CD4-positive, alpha-beta T cell treated with Interferon alpha-2 for 1 hour (primary cell): Measurements from ENCODE around the gene BSCL2.
A peak's percentile ranks its signal among the peaks of the same experiment; 100 is the strongest.
"Not testable (repeated sequence)": the region's sequence is repeated elsewhere in the genome, so short reads cannot be mapped to it uniquely, and the experiment has no call there.

ENCODE experiments used
- DNase-seq, 2 donors: peaks; one replicate each; pipeline ENCODE4 v3.0.0-alpha.2; 2020 to 2022

The BSCL2 gene

GRCh38 chr11:62716816-62717215 lies 9.6 kb upstream of the BSCL2 start:
- no peak for DNase-seq

- no peak for DNase-seq
Observed at GRCh38 chr11:62716206-62716605, 9.0 kb upstream of the BSCL2 start.

GRCh38 chr11:62715150-62716130 lies 8.2 kb upstream of the BSCL2 start:
- no peak for DNase-seq

- DNase-seq = no peak
Observed at GRCh38 chr11:62713343-62713742, 6.1 kb upstream of the BSCL2 start.

- no peak for DNase-seq
Observed at GRCh38 chr11:62712861-62713260, 5.6 kb upstream of the BSCL2 start.

- no peak for DNase-seq
Observed at GRCh38 chr11:62712276-62712812, 5.1 kb upstream of the BSCL2 start.

- DNase-seq = no peak
Observed at GRCh38 chr11:62710001-62710345, 2.7 kb upstream of the BSCL2 start.

- peak; percentile 98 to 99 for DNase-seq
Observed at GRCh38 chr11:62709247-62710000, 2.2 kb upstream of the BSCL2 start.

GRCh38 chr11:62708793-62709192 lies 1.6 kb upstream of the BSCL2 start:
- DNase-seq = peak; percentile 38 to 59

GRCh38 chr11:62708392-62708791 lies 1.2 kb upstream of the BSCL2 start:
- DNase-seq = no peak

- no peak for DNase-seq
Observed at GRCh38 chr11:62706850-62707247, 375 bp downstream of the BSCL2 start.

GRCh38 chr11:62705880-62706849 lies 1.1 kb downstream of the BSCL2 start:
- DNase-seq = peak; percentile 93 to 95

GRCh38 chr11:62705413-62705812 lies 1.8 kb downstream of the BSCL2 start:
- DNase-seq = no peak

GRCh38 chr11:62703921-62704320 lies 3.3 kb downstream of the BSCL2 start:
- not testable (repeated sequence) for DNase-seq

GRCh38 chr11:62702246-62702645 lies 5.0 kb downstream of the BSCL2 start:
- peak in 1 of 2 donors; percentile 7 for DNase-seq

GRCh38 chr11:62694455-62695167 lies 12.6 kb downstream of the BSCL2 start:
- peak; percentile 80 to 84 for DNase-seq

GRCh38 chr11:62693624-62694023 lies 13.6 kb downstream of the BSCL2 start:
- DNase-seq = not testable (repeated sequence)

GRCh38 chr11:62689421-62690183 lies 17.6 kb downstream of the BSCL2 start, which contains the start of gene LRRN4CL:
Gene LRRN4CL, minus strand, starts transcription at chr11:62689530. Its CDS starts 1,022 bp downstream, at chr11:62688508.
- DNase-seq = no peak

GRCh38 chr11:62688491-62688890 lies 18.7 kb downstream of the BSCL2 start:
- no peak for DNase-seq

GRCh38 chr11:62687508-62688396 lies 19.5 kb downstream of the BSCL2 start:
- DNase-seq = no peak
